Activated naive CD4-positive, alpha-beta T cell treated with anti-CD3 and anti-CD28 coated beads, Interleukin-2, amount 10 ng/mL, durations not matched to agents 5 hours and 36 hours (primary cell): ENCODE measurements around the gene NEURL2. TPM values are rescaled to one million over a fixed set of nuclear protein-coding genes. Genes with fewer than 3 reads are reported as not detected.

Experiments used
- total RNA-seq, 2 experiments: library from RNA; stranded (reverse); gene quantifications; one replicate each; pipeline ENCODE4 v1.2.3, GENCODE V29; 2021

The NEURL2 gene, protein sequence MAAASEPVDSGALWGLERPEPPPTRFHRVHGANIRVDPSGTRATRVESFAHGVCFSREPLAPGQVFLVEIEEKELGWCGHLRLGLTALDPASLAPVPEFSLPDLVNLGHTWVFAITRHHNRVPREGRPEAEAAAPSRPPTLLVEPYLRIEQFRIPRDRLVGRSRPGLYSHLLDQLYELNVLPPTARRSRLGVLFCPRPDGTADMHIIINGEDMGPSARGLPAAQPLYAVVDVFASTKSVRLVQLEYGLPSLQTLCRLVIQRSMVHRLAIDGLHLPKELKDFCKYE
- total RNA-seq: 1 to 10 TPM; 2.0 to 2.9 TPM

DNA sequence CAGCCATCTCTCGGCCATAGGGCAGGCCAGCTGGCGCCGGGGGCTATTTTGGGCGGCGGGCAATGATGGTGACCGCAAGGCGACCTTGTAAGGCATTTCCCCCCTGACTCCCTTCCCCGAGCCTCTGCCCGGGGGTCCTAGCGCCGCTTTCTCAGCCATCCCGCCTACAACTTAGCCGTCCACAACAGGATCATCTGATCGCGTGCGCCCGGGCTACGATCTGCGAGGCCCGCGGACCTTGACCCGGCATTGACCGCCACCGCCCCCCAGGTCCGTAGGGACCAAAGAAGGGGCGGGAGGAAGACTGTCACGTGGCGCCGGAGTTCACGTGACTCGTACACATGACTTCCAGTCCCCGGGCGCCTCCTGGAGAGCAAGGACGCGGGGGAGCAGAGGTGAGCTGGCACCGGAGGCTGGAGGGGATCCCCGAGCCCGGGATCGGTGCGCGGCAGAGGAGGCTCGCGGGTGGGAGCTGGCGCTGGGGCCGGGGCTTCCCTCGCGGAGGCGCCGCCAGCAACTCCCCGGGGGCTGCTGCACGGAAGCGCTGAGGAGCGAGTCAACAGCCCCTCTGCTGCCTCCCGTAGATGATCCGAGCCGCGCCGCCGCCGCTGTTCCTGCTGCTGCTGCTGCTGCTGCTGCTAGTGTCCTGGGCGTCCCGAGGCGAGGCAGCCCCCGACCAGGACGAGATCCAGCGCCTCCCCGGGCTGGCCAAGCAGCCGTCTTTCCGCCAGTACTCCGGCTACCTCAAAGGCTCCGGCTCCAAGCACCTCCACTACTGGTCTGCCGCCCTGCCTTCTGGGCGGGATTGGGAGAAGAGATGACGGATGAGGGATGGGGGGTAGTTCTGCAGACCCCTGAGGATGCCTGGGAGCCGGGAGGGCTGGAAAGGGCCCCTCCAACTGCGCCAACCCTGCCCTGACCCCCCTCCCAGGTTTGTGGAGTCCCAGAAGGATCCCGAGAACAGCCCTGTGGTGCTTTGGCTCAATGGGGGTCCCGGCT lies at the start of gene NEURL2, which contains the start of gene CTSA:
NEURL2 (minus strand) TSS at position 224 of the 999 bp plus-strand sequence; CDS start at position 7, 217 bp downstream.
CTSA (plus strand) TSS at position 351 of the 999 bp plus-strand sequence; CDS start at position 585, 234 bp downstream.

DNA sequence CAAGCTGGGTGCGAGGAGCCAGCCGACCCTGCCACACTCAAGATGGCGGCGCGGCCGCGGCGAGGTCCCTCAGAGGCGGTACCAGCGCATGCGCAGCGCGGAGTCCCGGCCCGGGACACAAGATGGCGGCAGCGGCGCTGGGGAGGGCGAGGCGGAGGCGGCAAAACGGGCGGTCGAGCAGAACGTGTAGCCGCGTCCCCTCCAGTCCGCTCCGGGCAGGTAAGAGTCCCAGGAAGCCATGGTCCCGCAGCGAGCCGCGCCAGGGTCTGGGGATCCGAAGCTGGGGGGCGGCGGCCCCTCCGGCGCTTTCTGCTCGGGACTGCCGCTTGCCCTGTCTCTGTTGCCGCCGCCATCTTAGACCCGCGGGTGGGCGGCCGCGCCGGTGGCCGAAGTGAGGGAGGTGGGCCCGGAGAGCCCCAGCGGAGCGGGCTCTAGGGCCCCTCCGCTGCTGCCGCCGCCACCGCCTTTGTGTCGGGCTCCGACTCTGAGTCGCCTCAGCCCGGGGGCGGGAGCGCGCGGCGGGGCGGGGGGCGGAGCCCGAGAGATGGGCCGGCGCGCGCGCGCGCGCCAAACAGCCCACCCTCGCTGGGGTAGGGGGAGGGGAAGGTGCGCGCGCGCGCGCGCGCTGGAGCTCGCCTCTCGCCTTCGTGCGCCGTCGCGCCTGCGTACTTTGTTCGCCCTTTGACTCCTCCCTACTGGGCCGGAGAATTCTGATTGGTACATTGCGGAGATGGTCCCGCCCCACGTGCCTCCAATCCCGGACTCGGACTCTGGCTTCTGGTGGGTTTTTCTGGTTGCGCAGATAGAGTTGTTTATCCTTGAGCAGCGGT lies 43.8 kb upstream of the NEURL2 start, which contains the start of gene PCIF1:
PCIF1 (plus strand) TSS at position 98 of the 830 bp plus-strand sequence. CDS start 4,317 bp downstream, outside the sequence.

DNA sequence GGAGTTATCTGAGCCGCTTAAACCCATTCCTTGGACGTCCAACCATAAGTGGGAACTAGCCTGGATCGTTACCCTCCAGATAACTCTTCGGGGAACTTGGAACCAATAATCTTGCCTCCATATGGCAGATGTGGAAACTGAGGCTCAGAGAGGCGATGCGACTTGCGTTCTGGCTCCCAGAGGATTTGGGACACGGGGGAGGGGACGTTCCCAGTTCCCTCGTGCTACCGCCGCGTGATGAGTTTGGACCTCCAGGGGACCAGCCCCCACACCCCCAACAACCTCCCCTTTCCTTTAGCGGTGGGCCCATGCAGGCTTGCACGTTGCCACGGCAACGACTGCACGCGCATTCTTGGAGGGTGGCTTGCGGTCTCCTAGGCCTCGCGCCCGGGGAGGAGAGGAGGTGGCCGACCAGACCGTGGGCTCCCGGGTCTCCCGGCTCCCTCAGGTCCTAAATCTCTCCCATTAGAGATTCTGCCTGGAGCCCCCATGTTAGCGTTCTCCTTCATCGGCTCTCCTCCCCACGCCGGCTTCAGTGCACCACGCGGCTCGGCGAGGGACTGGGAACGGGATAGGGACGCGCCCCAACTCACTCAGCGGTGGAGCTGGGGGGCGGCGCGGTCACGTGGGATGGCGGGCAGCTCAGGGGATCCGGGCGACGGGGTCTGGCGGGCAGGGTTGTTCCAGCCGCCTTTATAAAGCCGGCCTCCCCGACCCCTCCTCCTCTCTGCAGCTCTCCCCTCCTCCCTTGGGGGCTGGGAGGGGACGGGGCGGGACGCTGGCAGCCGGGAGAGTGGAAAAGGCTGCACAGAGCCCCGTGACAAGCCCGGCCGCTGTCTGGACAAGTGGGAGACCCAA lies 20.7 kb upstream of the NEURL2 start, which contains the start of gene PLTP:
PLTP (minus strand) TSS at position 670 of the 858 bp plus-strand sequence. CDS start 703 bp downstream, outside the sequence.

DNA sequence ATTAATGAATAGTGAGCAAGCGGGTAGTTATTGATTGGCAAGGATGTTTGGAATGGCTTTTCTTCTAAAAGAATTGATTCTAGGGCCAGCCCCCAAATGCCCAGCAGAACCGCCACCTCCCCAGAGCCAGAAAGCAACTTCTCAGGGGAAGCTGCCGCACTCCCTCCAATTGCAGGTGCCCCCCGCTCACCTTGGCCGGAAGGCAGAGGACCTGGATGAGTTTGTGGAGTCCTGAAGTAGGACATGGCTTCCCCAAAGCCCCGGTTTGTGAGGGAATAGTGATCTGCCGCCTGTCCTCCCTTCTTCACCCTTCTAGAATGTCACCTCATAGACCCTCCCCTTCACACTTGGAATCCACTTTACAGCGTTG lies 3.7 kb downstream of the NEURL2 start, which contains the start of gene SPATA25:
SPATA25 (minus strand) TSS at position 277 of the 370 bp plus-strand sequence; CDS start at position 245, 32 bp downstream.

DNA sequence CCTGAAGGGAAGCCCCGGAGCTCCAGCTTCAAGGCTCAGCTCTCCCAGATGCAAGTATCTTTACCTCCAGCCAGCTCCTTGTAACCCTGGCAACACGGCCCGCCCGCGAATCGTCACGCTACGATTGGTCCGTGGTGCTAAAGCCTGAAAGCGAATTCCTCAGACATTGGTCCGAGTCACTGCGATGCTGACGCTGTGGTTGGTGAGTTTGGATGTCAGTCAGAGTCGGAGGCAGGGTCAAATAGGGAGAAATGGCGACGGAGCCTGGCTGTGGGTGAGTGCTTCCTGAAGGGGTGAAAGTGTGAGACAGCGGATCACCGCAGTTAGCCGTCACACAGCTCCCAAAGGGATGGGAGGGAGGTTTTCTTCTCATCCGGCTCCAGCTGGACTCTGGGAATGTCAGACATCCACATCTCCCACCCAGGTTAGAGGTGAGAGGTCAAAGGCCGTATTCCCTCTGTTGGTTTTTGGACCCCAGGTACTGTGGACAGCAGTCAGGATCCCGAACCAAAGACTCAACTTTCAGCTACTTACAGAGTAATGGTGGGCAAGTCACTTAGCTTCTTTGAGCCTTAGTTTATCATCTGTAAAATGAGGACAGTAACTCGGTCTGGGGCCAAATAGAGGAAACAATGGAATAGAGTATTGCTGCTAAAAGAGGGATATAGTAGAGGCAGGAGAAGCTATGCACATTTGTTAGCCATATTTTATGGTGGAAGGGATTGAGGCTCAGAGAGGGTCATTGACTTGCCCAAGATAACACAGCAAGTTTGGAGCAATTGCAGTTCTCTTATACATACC lies 9.8 kb downstream of the NEURL2 start, which contains the start of gene ZSWIM1:
ZSWIM1 (plus strand) TSS at position 240 of the 801 bp plus-strand sequence. CDS start 1,366 bp downstream, outside the sequence.

DNA sequence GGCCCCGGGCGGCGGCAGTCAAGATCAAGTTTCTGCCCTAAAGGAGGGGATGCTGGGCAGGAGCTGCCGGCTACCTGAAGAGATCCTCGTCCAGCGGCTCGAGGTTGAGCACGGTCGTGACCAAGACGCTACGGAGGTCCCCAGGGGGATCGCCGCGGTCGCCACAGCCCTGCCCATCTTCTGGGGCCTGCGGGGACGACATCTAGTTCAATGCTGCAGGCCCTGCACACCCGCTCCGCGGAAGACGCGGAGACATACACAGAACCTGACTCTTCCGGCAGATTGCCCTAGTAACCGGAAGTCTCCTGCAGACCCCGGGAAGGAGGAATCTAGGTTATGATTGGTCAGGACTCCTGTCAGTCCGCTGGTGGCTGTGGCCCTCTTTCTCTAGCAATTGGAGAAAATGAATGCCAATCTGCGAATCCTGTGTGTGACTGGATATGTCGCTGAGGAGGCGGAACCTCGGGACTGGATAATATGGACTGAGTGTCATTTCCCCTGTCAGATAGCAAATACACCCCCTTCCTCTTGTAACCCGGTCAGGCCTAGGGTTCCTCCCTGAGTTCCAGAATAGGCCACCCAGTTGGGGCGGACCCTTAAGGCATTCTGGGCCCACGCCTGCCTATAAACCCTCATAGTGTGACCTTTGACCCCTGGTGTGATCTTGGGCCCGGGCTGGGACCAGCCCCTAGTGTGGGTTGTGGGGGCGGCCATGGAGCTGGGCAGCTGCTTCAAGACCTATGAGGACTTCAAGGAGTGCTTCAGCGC lies 33.7 kb downstream of the NEURL2 start, which contains the start of the genes ACOT8 and ZSWIM3:
ACOT8 (minus strand) TSS at position 279 of the 768 bp plus-strand sequence; CDS start at position 202, 77 bp downstream.
ZSWIM3 (plus strand) TSS at position 501 of the 768 bp plus-strand sequence; CDS start at position 713, 212 bp downstream.

Other genes with a start within 250 kb of the NEURL2 start
- gene WFDC11, start 221.0 kb downstream of the NEURL2 start, total RNA-seq: not detected
- gene WFDC13, start 189.2 kb downstream of the NEURL2 start, total RNA-seq: not detected
- not detected for gene WFDC10B, start 186.2 kb downstream of the NEURL2 start, total RNA-seq
- not detected for gene SPINT4, start 168.9 kb downstream of the NEURL2 start, total RNA-seq
- not detected for gene WFDC3, start 99.3 kb downstream of the NEURL2 start, total RNA-seq
- gene DNTTIP1, start 99.3 kb downstream of the NEURL2 start, total RNA-seq: 10 to 100 TPM; 27.8 to 28.2 TPM
- gene UBE2C, start 78.6 kb downstream of the NEURL2 start, total RNA-seq: 100 to 1,000 TPM; 135 to 141 TPM
- not detected for gene TNNC2, start 63.9 kb downstream of the NEURL2 start, total RNA-seq
- gene SNX21, start 57.4 kb downstream of the NEURL2 start, total RNA-seq: under 1 TPM; 0.55 to 0.70 TPM
- gene ACOT8, start 33.8 kb downstream of the NEURL2 start, total RNA-seq: 10 to 100 TPM; 29.6 to 32.8 TPM
- gene ZSWIM3, start 33.6 kb downstream of the NEURL2 start, total RNA-seq: 1 to 10 TPM; 5.6 to 6.6 TPM
- 1 to 10 TPM; 9.3 to 9.7 TPM for gene ZSWIM1, start 10.0 kb downstream of the NEURL2 start, total RNA-seq
- 1 to 10 TPM in 1 of 2 experiments, under 1 TPM in 1; 0.96 to 2.5 TPM for gene SPATA25, start 3.6 kb downstream of the NEURL2 start, total RNA-seq
- gene CTSA, start 127 bp upstream of the NEURL2 start, total RNA-seq: 10 to 100 TPM; 56.9 to 57.5 TPM
- under 1 TPM; 0.43 to 0.50 TPM for gene PLTP, start 20.9 kb upstream of the NEURL2 start, total RNA-seq
- 10 to 100 TPM; 46.3 to 46.8 TPM for gene PCIF1, start 43.5 kb upstream of the NEURL2 start, total RNA-seq
- gene ZNF335, start 81.0 kb upstream of the NEURL2 start, total RNA-seq: 10 to 100 TPM; 34.9 to 35.0 TPM
- not detected for gene MMP9, start 117.7 kb upstream of the NEURL2 start, total RNA-seq
- under 1 TPM; 0.17 to 0.88 TPM for gene SLC12A5, start 138.0 kb upstream of the NEURL2 start, total RNA-seq
- 10 to 100 TPM; 26.4 to 28.3 TPM for gene NCOA5, start 198.8 kb upstream of the NEURL2 start, total RNA-seq
- gene CD40, start 227.1 kb upstream of the NEURL2 start, total RNA-seq: under 1 TPM; 0.71 to 0.82 TPM